ENCODE measurements around the gene MYO15A. TPM values are rescaled to one million over a fixed set of nuclear protein-coding genes. Genes with fewer than 3 reads are reported as not detected.
"Not testable (repeated sequence)": the region's sequence is repeated elsewhere in the genome, so short reads cannot be mapped to it uniquely, and the experiment has no call there.

The MYO15A gene
- total RNA-seq, 2 experiments from 2014 or later = 0.23 to 0.35 TPM

DNA sequence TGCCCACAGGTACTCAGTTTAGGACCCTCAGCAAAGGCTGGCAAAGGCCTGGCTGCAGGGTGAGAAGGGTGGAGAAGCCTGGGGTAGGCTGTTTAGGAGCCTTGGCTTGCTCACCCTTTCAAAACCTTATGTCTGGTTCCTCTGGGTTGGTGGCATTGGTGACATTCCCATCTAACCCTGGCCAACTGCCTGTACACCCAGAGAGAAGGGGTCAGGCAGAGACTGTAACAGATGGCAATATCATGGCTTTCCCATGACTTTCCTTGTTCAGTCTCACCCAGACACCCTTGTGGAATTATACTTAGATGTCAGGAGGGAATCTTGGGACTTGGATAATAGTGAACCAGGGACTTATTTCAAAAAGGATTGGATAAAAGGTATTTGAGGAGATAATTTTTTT is 98.4 kb downstream of the MYO15A start:
- POLR2A ChIA-PET = no interaction called here
- Mint-ChIP-seq H3K27me3 (no peaks in the 10 kb centered on the region), H3K4me1 (no peaks in the 10 kb centered on the region), H3K36me3 (ENCODE audit: low read depth) (peaks cover 26% of the 10 kb centered on the region), H3K4me3 (no peak overlapping the region), H3K27ac (no peak overlapping the region), H3K9me3 (no peaks in the 10 kb centered on the region)
- CTCF ChIA-PET = interaction anchor here (2.2 kb wide), 1 partner anchor 10 kb away, joined by 6 read pairs; no protein-coding TSS in a partner anchor
- no peak for DNase-seq

DNA sequence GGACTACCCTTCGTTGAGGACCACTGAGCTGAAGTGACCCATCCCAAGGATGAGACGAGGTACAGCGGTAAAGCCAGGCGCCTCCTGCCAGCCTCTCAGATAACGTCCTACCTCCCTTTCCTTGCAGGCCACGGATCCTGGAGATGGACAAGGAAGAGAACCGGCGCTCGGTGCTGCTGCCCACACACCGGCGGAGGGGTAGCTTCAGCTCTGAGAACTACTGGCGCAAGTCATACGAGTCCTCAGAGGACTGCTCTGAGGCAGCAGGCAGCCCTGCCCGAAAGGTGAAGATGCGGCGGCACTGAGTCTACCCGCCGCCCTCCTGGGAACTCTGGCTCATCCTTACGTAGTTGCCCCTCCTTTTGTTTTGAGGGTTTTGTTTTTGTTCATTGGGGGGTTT is 99.5 kb downstream of the MYO15A start:
- Mint-ChIP-seq H3K36me3 (ENCODE audit: low read depth) (peaks cover 26% of the 10 kb centered on the region), H3K27ac (no peak overlapping the region)
- DNase-seq = no peak

GRCh38 chr17:18213666-18214270 is 105.2 kb downstream of the MYO15A start:
- Mint-ChIP-seq H3K36me3 (ENCODE audit: low read depth) (peaks cover 10% of the 10 kb centered on the region), H3K27me3 (no peaks in the 10 kb centered on the region), H3K4me1 (no peaks in the 10 kb centered on the region), H3K27ac (no peak overlapping the region), H3K9me3 (no peaks in the 10 kb centered on the region), H3K4me3 (no peak overlapping the region)
- ChIA-PET CTCF (interaction anchor here (0.6 to 0.7 kb wide), 2 partner anchors 10 to 51 kb away, joined by 3 to 4 read pairs; no protein-coding TSS in a partner anchor), POLR2A (no interaction called here)
- no peak for DNase-seq

More for the DNA sequence above, 99.5 kb downstream of the MYO15A start:
- Mint-ChIP-seq H3K9me3 (no peaks in the 10 kb centered on the region), H3K4me3 (no peak overlapping the region), H3K4me1 (no peaks in the 10 kb centered on the region), H3K27me3 (no peaks in the 10 kb centered on the region)
- ChIA-PET CTCF (interaction anchor here (2.2 kb wide), 1 partner anchor 11 kb away, joined by 6 read pairs; no protein-coding TSS in a partner anchor), POLR2A (no interaction called here)

- POLR2A ChIA-PET; H3K4me1 Mint-ChIP-seq; H3K27ac Mint-ChIP-seq; DNase-seq; H3K27me3 Mint-ChIP-seq; H3K36me3 Mint-ChIP-seq (ENCODE audit: low read depth); H3K9me3 Mint-ChIP-seq; H3K4me3 Mint-ChIP-seq: not testable (repeated sequence)
- CTCF ChIA-PET = interaction anchor here (0.6 to 1.5 kb wide), 9 partner anchors 10 to 1228 kb away, joined by 3 to 10 read pairs (median 4); no protein-coding TSS in a partner anchor
Observed at GRCh38 chr17:18216906-18217305, 108.3 kb downstream of the MYO15A start.

DNA sequence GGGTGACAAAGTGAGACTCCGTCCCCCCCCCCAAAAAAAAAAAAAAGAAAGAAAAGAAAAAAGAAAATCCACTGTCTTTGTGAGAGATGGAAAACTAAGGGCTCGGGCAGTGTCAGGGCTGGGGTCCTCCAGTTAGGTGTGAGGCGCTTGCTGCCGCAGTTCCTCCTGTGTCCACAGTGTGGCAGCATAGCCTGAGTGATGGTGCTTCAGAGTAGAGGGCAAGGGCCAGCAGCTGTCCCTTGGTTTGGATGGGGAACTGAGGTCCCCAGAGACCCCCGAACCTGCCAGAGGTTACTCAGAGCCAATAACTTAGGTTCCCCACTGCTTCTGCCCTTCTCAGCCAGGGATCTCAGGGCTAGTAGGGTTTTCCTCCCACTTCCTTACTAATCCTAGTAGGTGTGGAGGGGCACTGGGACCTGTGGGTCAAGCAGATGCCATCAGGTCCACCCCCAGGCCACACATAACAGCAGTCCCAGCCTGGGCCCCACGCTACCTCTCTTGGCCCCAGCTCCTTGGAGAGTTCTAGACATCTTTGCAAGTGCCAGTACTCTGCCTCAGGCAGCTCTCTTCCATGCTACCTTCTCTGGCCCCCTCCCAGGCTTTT is 109.0 kb downstream of the MYO15A start:
- peak; percentile 79 for DNase-seq
- ChIA-PET POLR2A (no interaction called here), CTCF (interaction anchor here (0.6 to 1.5 kb wide), 10 partner anchors 9 to 1229 kb away, joined by 3 to 10 read pairs (median 4); no protein-coding TSS in a partner anchor)
- Mint-ChIP-seq H3K27me3 (no peaks in the 10 kb centered on the region), H3K27ac (no peak overlapping the region), H3K36me3 (ENCODE audit: low read depth) (no peaks in the 10 kb centered on the region), H3K9me3 (no peaks in the 10 kb centered on the region), H3K4me3 (no peak overlapping the region), H3K4me1 (no peaks in the 10 kb centered on the region)

GRCh38 chr17:18218756-18219415 is 110.3 kb downstream of the MYO15A start:
- no peak overlapping the region for H3K27ac Mint-ChIP-seq
- H3K36me3 Mint-ChIP-seq (ENCODE audit: low read depth) = no peaks in the 10 kb centered on the region
- ChIA-PET CTCF (interaction anchor here (1.3 kb wide), 1 partner anchor 17 kb away, joined by 4 read pairs; no protein-coding TSS in a partner anchor), POLR2A (no interaction called here)
- no peaks in the 10 kb centered on the region for H3K27me3 Mint-ChIP-seq
- no peaks in the 10 kb centered on the region for H3K9me3 Mint-ChIP-seq
- DNase-seq = no peak
- H3K4me1 Mint-ChIP-seq = no peaks in the 10 kb centered on the region
- no peak overlapping the region for H3K4me3 Mint-ChIP-seq

DNA sequence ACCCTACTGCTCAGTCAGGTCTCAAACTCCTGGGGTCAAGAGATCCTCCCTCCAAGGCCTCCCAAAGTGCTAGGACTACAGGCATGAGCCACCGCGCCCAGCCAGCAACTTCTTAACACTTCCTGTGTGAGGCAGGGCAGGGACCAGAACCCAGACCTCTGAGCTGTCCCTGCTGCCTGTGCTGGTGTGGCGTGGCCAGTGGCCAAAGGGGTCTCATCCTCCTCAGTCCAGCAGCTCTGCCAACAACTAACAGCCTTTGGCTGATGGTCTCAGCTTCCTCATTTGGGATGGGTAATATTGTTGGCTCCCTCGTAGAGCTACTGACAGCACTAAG is 115.5 kb downstream of the MYO15A start:
- no peaks in the 10 kb centered on the region for H3K9me3 Mint-ChIP-seq
- H3K36me3 Mint-ChIP-seq (ENCODE audit: low read depth) = no peaks in the 10 kb centered on the region
- H3K27ac Mint-ChIP-seq = no peak overlapping the region
- DNase-seq = no peak
- H3K27me3 Mint-ChIP-seq = no peaks in the 10 kb centered on the region
- ChIA-PET POLR2A (interaction anchor here (0.6 kb wide), 2 partner anchors 9 to 37 kb away, joined by 3 read pairs; no protein-coding TSS in a partner anchor), CTCF (interaction anchor here (0.5 to 1.7 kb wide), 6 partner anchors 11 to 35 kb away, joined by 3 to 6 read pairs (median 3); no protein-coding TSS in a partner anchor)
- peaks cover 28% of the 10 kb centered on the region for H3K4me1 Mint-ChIP-seq
- no peak overlapping the region for H3K4me3 Mint-ChIP-seq

DNA sequence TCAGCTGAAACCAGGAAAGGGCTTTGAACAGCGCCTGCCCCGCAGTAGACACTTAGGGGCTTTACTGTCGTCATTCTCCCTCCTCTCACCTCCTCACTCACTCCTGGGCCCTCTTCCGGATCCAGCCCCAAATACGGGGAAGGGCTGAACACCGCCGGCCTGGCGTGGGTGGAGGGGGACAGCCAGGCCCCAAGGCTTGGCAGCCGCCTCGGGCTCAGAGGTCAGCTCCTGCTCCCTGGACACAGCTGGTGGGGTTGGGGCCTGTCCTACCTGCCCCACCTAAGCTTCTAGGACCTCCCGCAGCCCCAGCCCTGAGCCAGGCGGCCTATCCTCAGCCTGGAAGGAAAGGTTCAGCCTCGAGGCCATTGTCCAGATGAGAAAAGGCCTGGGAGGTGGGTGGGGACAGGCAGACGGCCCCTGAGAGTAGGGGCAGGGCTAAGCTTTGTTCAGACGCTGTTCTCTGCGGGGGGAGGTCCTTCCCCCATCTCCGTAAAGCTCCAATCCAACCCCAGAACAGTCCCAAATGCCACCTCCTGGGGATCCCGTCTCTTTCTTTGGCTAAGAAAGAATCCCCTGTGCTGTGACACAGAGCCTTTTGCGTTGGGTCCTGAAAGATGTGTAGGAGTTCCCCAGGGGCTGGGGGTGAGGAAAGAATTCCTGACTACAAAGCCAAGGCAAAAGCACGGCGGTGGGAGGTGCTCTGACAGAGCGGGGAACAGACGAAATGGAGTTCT is 116.0 kb downstream of the MYO15A start:
- H3K27me3 Mint-ChIP-seq = no peaks in the 10 kb centered on the region
- peak overlapping the region; percentile 61 for H3K4me3 Mint-ChIP-seq
- peak overlapping the region; percentile 36 for H3K27ac Mint-ChIP-seq
- ChIA-PET CTCF (interaction anchor here (0.8 to 1.7 kb wide), 4 partner anchors 12 to 36 kb away, joined by 3 read pairs; no protein-coding TSS in a partner anchor), POLR2A (interaction anchor here (0.6 kb wide), 2 partner anchors 9 to 37 kb away, joined by 3 read pairs; no protein-coding TSS in a partner anchor)
- DNase-seq = no peak
- H3K9me3 Mint-ChIP-seq = no peaks in the 10 kb centered on the region
- H3K36me3 Mint-ChIP-seq (ENCODE audit: low read depth) = no peaks in the 10 kb centered on the region
- peaks cover 28% of the 10 kb centered on the region for H3K4me1 Mint-ChIP-seq

- Mint-ChIP-seq H3K4me1 (peaks cover 28% of the 10 kb centered on the region), H3K4me3 (peak within 1 kb of the TSS; percentile 87), H3K36me3 (ENCODE audit: low read depth) (no peaks in the 10 kb centered on the region), H3K27ac (peak within 1 kb of the TSS; percentile 88), H3K27me3 (no peaks in the 10 kb centered on the region), H3K9me3 (no peaks in the 10 kb centered on the region)
- peak; percentile 97 for DNase-seq
- ChIA-PET CTCF (no interaction called here), POLR2A (no interaction called here)
Observed at GRCh38 chr17:18225121-18225641, 116.6 kb downstream of the MYO15A start, which contains the start of gene LLGL1. Gene LLGL1 (plus strand): TSS chr17:18225635. CDS start chr17:18225683, 48 bp downstream.

GRCh38 chr17:18225642-18226283 is 117.2 kb downstream of the MYO15A start:
- ChIA-PET CTCF (interaction anchor here (0.8 to 1.9 kb wide), 2 partner anchors 8 to 43 kb away, joined by 3 to 4 read pairs; partner anchors contain the start of gene ALKBH5), POLR2A (no interaction called here)
- Mint-ChIP-seq H3K9me3 (no peaks in the 10 kb centered on the region), H3K27me3 (no peaks in the 10 kb centered on the region), H3K4me3 (peak overlapping the region; percentile 87), H3K27ac (peak overlapping the region; percentile 88), H3K4me1 (peaks cover 28% of the 10 kb centered on the region), H3K36me3 (ENCODE audit: low read depth) (no peaks in the 10 kb centered on the region)
- DNase-seq = no peak

- Mint-ChIP-seq H3K4me1 (peaks cover 28% of the 10 kb centered on the region), H3K9me3 (no peaks in the 10 kb centered on the region), H3K4me3 (peak overlapping the region; percentile 87), H3K27ac (peak overlapping the region; percentile 88), H3K36me3 (ENCODE audit: low read depth) (no peaks in the 10 kb centered on the region), H3K27me3 (no peaks in the 10 kb centered on the region)
- ChIA-PET CTCF (interaction anchor here (0.8 to 1.9 kb wide), 2 partner anchors 9 to 43 kb away, joined by 3 to 4 read pairs; partner anchors contain the start of gene ALKBH5), POLR2A (no interaction called here)
- no peak for DNase-seq
Observed at GRCh38 chr17:18226284-18226945, 117.9 kb downstream of the MYO15A start.

Measured in activated CD4-positive, alpha-beta T cell treated with anti-CD3 and anti-CD28 coated beads, Interleukin-2, amount 10 ng/mL, durations not matched to agents 7 days and 5 days (primary cell).